HepG2 (cell line): ENCODE results near the gene APOA1. TPM values are rescaled to one million over a fixed set of nuclear protein-coding genes. Genes with fewer than 3 reads are reported as not detected.

Experiments
- ATAC-seq: fragments of 200-7000 bp; cut with Tn5 transposase; 3 replicates; pipeline ENCODE4 v1.9.1; 2020; ENCODE audit warnings: mild to moderate bottlenecking, moderate library complexity
- BruUV-seq: library from RNA; stranded (reverse); fragments of 400-500 nt; replicated peaks from 2 replicates; lab custom pipeline; 2021; lab: Mats Ljungman, UMichigan
- CTCF ChIA-PET: fragments of 300-600 bp; formaldehyde crosslinking; extraction: SDS; loops from one replicate; lab custom pipeline; 2021; ENCODE audit warnings: low total read pairs, inconsistent platforms, low intra/inter-chr PET ratio; lab: Yijun Ruan, JAX
- POLR2A ChIA-PET: fragments of 350-600 bp; sonication (Branson Sonifier 250); formaldehyde crosslinking; loops from one replicate; lab custom pipeline; 2020; ENCODE audit warnings: antibody characterized with exemption, inconsistent platforms; lab: Yijun Ruan, JAX
- DNase-seq: peaks from one replicate; pipeline ENCODE4 v3.0.0-alpha.2; 2015; ENCODE audit warnings: low spot score
- FAIRE-seq: peaks from 3 replicates; lab custom pipeline; 2011; peaks lifted over from hg19 to GRCh38; lab: Jason Lieb, UNC
- H2AFZ ChIP-seq: one replicate; pipeline ENCODE4 v1.6.1; 2011; ENCODE audit warnings: low read length, inconsistent platforms
- H3K27ac ChIP-seq: fragments of 300-600 bp; 3 replicates; pipeline ENCODE4 v1.8.0; 2011; ENCODE audit warnings: mixed run types, mild to moderate bottlenecking, mixed read lengths, low read length, inconsistent platforms; ENCODE audit not compliant: insufficient read depth; ENCODE audit errors: extremely low read length
- H3K27me3 ChIP-seq, 2 experiments: fragments of 200-600 bp in 1 of 2; 2 replicates in 1 of 2; 3 replicates in 1 of 2; pipeline versions ENCODE4 v1.6.0 to v1.8.0; 2011; ENCODE audit warnings: low read length in 2 of 2, mild to moderate bottlenecking in 2 of 2, moderate library complexity in 2 of 2, inconsistent platforms in 1 of 2; ENCODE audit not compliant: insufficient read depth in 2 of 2, control insufficient read depth in 1 of 2
- H3K36me3 ChIP-seq, 2 experiments: fragments of 200-600 bp in 1 of 2; replicated peaks in 1 of 2; 2 replicates in 1 of 2; 3 replicates in 1 of 2; pipeline versions ENCODE4 v1.5.1 to v1.8.0; 2011; ENCODE audit warnings: low read length in 2 of 2, inconsistent platforms in 1 of 2; ENCODE audit not compliant: insufficient read depth in 2 of 2, control insufficient read depth in 1 of 2
- H3K4me1 ChIP-seq: 2 replicates; pipeline ENCODE4 v1.5.1; 2012; ENCODE audit warnings: low read length, inconsistent platforms; ENCODE audit not compliant: insufficient read depth
- H3K4me2 ChIP-seq: 2 replicates; pipeline ENCODE4 v1.6.0; 2011; ENCODE audit warnings: low read depth, low read length, inconsistent platforms
- H3K4me3 ChIP-seq, 3 experiments: fragments of 200-600 bp in 1 of 3; sonication (generic), shearing (Covaris generic) in 1 of 3; replicated peaks in 1 of 3; 2 replicates each; pipeline ENCODE4 v1.5.1; 2011 to 2016; ENCODE audit warnings: low read length in 3 of 3, inconsistent platforms in 2 of 3, low read depth in 2 of 3, mild to moderate bottlenecking in 2 of 3, control low read depth in 1 of 3, mixed read lengths in 1 of 3; ENCODE audit not compliant: insufficient read depth in 1 of 3
- H3K79me2 ChIP-seq: one replicate; pipeline ENCODE4 v1.6.1; 2011; ENCODE audit warnings: low read length, inconsistent platforms; ENCODE audit not compliant: insufficient read depth
- H3K9ac ChIP-seq: 2 replicates; pipeline ENCODE4 v1.6.0; 2011; ENCODE audit warnings: mild to moderate bottlenecking, low read depth, low read length, inconsistent platforms; ENCODE audit not compliant: insufficient read depth
- H3K9me3 ChIP-seq: 2 replicates; pipeline ENCODE4 v1.5.1; 2012; ENCODE audit warnings: mild to moderate bottlenecking, low read length
- H4K20me1 ChIP-seq: 2 replicates; pipeline ENCODE4 v1.6.0; 2011; ENCODE audit warnings: inconsistent platforms, mild to moderate bottlenecking, low read length, moderate library complexity; ENCODE audit not compliant: insufficient read depth
- CTCF ChIP-seq: sonication (generic); formaldehyde crosslinking; IDR thresholded peaks from 2 replicates; pipeline ENCODE4 v1.5.0; 2020; ENCODE audit warnings: mild to moderate bottlenecking, missing genetic modification reagents, moderate library complexity
- ELF3 ChIP-seq: IDR thresholded peaks from 2 replicates; pipeline ENCODE4 v1.6.1; 2016; ENCODE audit warnings: missing genetic modification reagents, missing compliant biosample characterization
- GABPB1 ChIP-seq: IDR thresholded peaks from 2 replicates; pipeline ENCODE4 v1.6.1; 2016; ENCODE audit warnings: mild to moderate bottlenecking, missing genetic modification reagents, moderate library complexity, missing compliant biosample characterization
- PITX1 ChIP-seq: sonication (generic); formaldehyde crosslinking; IDR thresholded peaks from 2 replicates; pipeline ENCODE4 v1.5.1; 2020; ENCODE audit warnings: mild to moderate bottlenecking, missing genetic modification reagents
- REPIN1 ChIP-seq: sonication (generic); formaldehyde crosslinking; IDR thresholded peaks from 2 replicates; pipeline ENCODE4 v1.8.0; 2022; ENCODE audit warnings: missing genetic modification reagents, low read depth, mild to moderate bottlenecking, borderline replicate concordance
- ZKSCAN5 ChIP-seq: sonication (generic); formaldehyde crosslinking; IDR thresholded peaks from 2 replicates; pipeline ENCODE4 v1.5.1; 2020; ENCODE audit warnings: mild to moderate bottlenecking, missing genetic modification reagents
- ZNF180 ChIP-seq: sonication (generic); formaldehyde crosslinking; IDR thresholded peaks from 2 replicates; pipeline ENCODE4 v1.4.0; 2020; ENCODE audit warnings: low read depth, missing genetic modification reagents, borderline replicate concordance
- ZNF318 ChIP-seq: sonication (generic); formaldehyde crosslinking; IDR thresholded peaks from 2 replicates; pipeline ENCODE4 v1.4.0; 2020; ENCODE audit warnings: mild to moderate bottlenecking, missing genetic modification reagents
- ZNF430 ChIP-seq: sonication (generic); formaldehyde crosslinking; IDR thresholded peaks from 2 replicates; pipeline ENCODE4 v1.9.0; 2021; ENCODE audit warnings: mild to moderate bottlenecking, missing genetic modification reagents
- ZNF503 ChIP-seq: sonication (generic); formaldehyde crosslinking; IDR thresholded peaks from 2 replicates; pipeline ENCODE4 v1.4.0; 2020; ENCODE audit warnings: missing genetic modification reagents
- WGBS: methylation state at CpG from one replicate; pipeline ENCODE4 v1.1.6; 2017; ENCODE audit warnings: low lambda C conversion rate; 5-methylcytosine and 5-hydroxymethylcytosine counted together
- in situ Hi-C: cut with HindIII; loops from 2 replicates; pipeline ENCODE4 v1.10.0; 2017; ENCODE audit warnings: low pct_unique_long_range_greater_than_20kb; ENCODE audit not compliant: extremely low pct_ligation_motif_present
- intact Hi-C: fragments of 100-400 bp; cut with micrococcal nuclease; formaldehyde crosslinking; loops from one replicate; pipeline ENCODE4 v1.10.0; 2022; ENCODE audit not compliant: unreplicated experiment
- polyA plus RNA-seq, 8 experiments: library from polyadenylated mRNA; depleted of rRNA in 3 of 8; stranded (reverse) in 7 of 8; unstranded in 1 of 8; fragments of >200 nt; fragmentation: Illumina TruSeq in 4 of 8; extraction: Trizol in 4 of 8; gene quantifications; 2 replicates each; pipeline versions ENCODE4 v1.2.1 to v1.2.3, GENCODE V29; 2011 to 2016; ENCODE audit warnings: low read depth in 4 of 8, missing spikeins in 1 of 8, mixed read lengths in 1 of 8; ENCODE audit not compliant: insufficient read depth in 1 of 8
- total RNA-seq, 5 experiments: library from RNA; depleted of rRNA; stranded (reverse); fragments of >200 nt; fragmentation: Illumina TruSeq; extraction: Trizol; gene quantifications; 2 replicates each; pipeline ENCODE4 v1.2.3, GENCODE V29; 2016; ENCODE audit warnings: low read depth in 1 of 5

The APOA1 gene
- total and polyA plus RNA-seq, 2 of the 13 experiments (the other 11 are each of a cell fraction or from before 2014, with no cell fraction given), result 1,973 to 5,485 TPM

GRCh38 chr11:116857936-116858335, 20.5 kb upstream of the APOA1 start:
- Histone ChIP-seq H4K20me1 (no peaks in the 10 kb centered on the region), H2AFZ (no peak overlapping the region), H3K27ac (no peak overlapping the region), H3K4me2 (no peak overlapping the region), H3K27me3 (no peaks in the 10 kb centered on the region), H3K9ac (no peak overlapping the region), H3K9me3 (no peaks in the 10 kb centered on the region), H3K79me2 (no peaks in the 10 kb centered on the region), H3K4me1 (no peaks in the 10 kb centered on the region), H3K36me3 (peaks cover 11 to 54% of the 10 kb centered on the region in 2 experiments), H3K4me3 (no peak overlapping the region)
- in situ Hi-C loops (no loop called here), intact Hi-C loops (no loop called here)
- CTCF ChIA-PET, result no interaction called here
- ATAC-seq (no peak), DNase-seq (no peak), FAIRE-seq (no peak)
- POLR2A ChIA-PET, result no interaction called here
- 94% methylated on average over 7 of the region's 7 CpGs for WGBS
- no TSS peak for BruUV-seq
- TF ChIP-seq ZKSCAN5 (CRISPR knock-in tag) (no peak), GABPB1 (CRISPR knock-in tag) (no peak), CTCF (CRISPR knock-in tag) (no peak), ZNF430 (CRISPR knock-in tag) (no peak), ZNF318 (CRISPR knock-in tag) (no peak), REPIN1 (CRISPR knock-in tag) (no peak), ZNF180 (CRISPR knock-in tag) (no peak), ZNF503 (CRISPR knock-in tag) (no peak), PITX1 (CRISPR knock-in tag) (no peak), ELF3 (CRISPR knock-in tag) (no peak)
